HCT116 (cell line): ENCODE measurements around the gene SLC35F3.

Experiments
- ATF3 ChIP-seq: IDR thresholded peaks from 2 replicates; pipeline ENCODE4 v1.6.1; 2012
- CTCF ChIP-seq, 3 experiments: fragments of 200-600 bp in 1 of 3; sonication (generic) in 1 of 3; IDR thresholded peaks in 2 of 3; conservative IDR thresholded peaks in 1 of 3; 2 replicates each; pipeline ENCODE4 v1.5.1; 2012 to 2017; ENCODE audit warnings: low read depth in 2 of 3, low read length in 2 of 3, antibody characterized with exemption in 1 of 3, borderline replicate concordance in 1 of 3, control low read depth in 1 of 3, mild to moderate bottlenecking in 1 of 3, mixed read lengths in 1 of 3, mixed run types in 1 of 3, moderate library complexity in 1 of 3; ENCODE audit not compliant: insufficient read depth in 1 of 3
- EGR1 ChIP-seq: IDR thresholded peaks from 2 replicates; pipeline ENCODE4 v1.6.1; 2012; ENCODE audit warnings: low read depth
- POLR2A ChIP-seq: IDR thresholded peaks from 2 replicates; pipeline ENCODE4 v1.7.0; 2011; ENCODE audit warnings: borderline replicate concordance; ENCODE audit not compliant: insufficient read depth, insufficient read length; ENCODE audit errors: extremely low read depth
- POLR2AphosphoS5 ChIP-seq: IDR thresholded peaks from 2 replicates; pipeline ENCODE4 v1.6.1; 2011; ENCODE audit warnings: mild to moderate bottlenecking, low read depth, low read length, moderate library complexity

GRCh38 chr1:234231061-234231892, 326.8 kb downstream of the SLC35F3 start:
- TF ChIP-seq EGR1, result no peak
- TF ChIP-seq ATF3, result no peak
- TF ChIP-seq CTCF (IDR thresholded peaks at IDR 0.05 in 2 of 3, conservative IDR thresholded peaks at IDR 0.05 in 1 of 3; ENCODE audit: borderline replicate concordance in 1 of 3, insufficient read depth in 1 of 3, low read depth in 2 of 3, low read length in 2 of 3), result peak in 2 of 3 experiments; percentile 42 to 47; a peak in 4 of 6 replicates
- TF ChIP-seq POLR2A, result no peak
- no peak for TF ChIP-seq POLR2AphosphoS5
